HG02970 (cell line): ENCODE results near the gene TBL1X.

Source experiments
- ATAC-seq: cut with Tn5 transposase; IDR thresholded peaks from one replicate; pipeline ENCODE4 v1.9.1; 2021; ENCODE audit warnings: mild to moderate bottlenecking, moderate library complexity, moderate number of reproducible peaks; ENCODE audit not compliant: unreplicated experiment, low FRiP score

The TBL1X gene

DNA sequence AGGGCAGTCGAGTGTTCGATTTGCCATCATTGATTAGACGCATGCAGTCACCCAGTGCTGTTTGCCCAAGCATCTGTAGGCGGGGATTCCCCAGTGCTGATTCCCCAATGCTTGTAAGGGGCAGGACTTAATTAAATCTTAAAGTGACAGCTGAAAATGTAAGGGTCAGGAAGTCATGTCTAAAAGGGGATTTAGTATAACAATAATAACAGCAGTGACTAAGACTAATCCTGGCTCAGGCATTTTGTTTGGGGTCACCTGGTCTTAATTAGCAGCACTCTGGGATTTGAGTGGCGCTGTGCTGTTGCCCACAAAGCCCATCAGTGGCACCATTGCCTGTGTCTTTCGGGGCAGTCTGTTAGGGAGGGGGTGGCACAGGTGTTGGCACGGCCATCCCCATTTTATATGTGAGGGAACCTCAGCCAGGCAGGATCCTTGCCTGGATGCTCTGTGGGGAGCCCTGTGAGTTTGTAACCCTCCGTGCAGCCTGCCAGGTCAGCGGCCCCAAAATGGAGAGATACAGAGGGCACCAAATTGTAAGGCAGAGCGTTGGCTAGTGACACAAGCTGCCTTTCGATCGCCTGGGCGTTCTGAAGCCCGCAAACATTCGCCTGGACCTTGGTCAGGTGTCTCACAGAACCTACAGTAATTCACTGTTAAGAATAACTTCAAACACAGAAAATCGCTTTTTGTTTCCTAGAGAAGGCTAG is 146.7 kb downstream of the TBL1X start:
- ATAC-seq: no peak

DNA sequence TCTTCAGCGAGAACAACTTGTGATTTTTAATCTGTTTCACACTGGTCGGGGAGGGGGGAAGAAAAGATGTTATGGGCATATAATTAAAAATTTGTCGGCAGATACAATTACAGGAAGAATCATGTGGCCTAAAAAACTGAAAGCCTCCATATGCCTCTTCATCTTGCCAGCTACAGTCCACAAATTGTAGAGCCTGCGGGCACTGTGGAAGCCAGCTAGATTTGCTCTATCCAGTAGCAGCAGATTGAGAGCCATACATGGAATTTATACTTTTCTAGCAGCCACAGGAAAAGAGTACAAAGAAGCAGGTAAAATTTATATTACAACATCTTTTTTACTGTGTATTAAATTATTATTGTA is 147.3 kb downstream of the TBL1X start:
- ATAC-seq: no peak

DNA sequence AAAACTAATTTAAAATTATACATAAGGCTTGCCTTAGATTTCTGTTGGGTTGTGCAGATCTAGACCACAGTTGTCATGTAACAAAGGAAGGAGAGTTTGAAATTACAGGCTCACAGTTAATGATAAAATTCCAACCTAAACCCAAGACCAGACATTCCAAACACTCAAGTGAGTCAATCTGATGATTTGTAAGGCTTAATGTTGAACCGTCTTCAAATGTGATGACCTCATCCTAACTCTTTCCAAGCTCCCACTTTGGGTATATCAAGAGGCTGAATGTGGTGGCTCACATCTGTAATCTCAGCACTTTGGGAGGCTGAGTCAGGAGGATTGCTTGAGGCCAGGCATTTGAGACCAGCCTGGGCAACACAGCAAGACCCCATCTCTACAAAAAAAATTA is 149.2 kb downstream of the TBL1X start:
- no peak for ATAC-seq

DNA sequence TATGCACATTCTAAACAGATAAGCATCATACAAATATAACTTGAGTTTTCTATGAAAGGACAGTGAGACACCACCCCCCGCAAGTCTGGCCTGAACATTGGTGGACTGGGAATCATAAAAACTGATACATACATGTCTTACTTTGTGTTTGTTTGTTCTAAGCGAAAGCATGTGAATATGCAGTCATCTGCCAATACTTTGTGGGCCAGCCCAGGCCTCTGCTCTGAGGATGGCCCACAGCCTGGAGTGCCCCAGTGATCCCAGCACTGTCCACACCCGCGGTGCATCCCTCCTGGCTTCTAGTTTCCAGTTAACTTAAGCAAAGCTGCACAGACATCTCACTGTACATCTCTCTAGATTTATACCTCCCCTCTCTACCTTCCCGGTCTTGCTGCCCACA is 154.3 kb downstream of the TBL1X start:
- no peak for ATAC-seq

DNA sequence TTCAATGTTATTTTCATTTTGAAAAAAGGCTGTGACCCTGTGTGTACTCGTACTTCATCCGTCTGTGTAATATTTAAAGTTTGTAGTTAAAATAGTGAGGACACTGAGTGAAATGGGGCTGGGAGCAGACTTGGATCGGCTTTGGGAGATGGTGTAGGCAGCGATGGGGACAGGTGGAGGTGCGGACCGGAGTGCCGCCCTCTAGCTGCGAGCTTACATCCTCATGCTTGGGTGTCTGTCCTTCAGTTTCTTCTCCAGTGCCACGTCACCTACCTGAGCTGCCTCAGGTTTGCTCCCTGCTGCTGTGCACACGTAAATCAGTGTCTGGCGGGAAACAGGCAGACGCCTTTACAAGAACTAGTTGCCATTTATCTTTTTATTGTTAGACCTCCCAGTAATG is 154.7 kb downstream of the TBL1X start:
- no peak for ATAC-seq

DNA sequence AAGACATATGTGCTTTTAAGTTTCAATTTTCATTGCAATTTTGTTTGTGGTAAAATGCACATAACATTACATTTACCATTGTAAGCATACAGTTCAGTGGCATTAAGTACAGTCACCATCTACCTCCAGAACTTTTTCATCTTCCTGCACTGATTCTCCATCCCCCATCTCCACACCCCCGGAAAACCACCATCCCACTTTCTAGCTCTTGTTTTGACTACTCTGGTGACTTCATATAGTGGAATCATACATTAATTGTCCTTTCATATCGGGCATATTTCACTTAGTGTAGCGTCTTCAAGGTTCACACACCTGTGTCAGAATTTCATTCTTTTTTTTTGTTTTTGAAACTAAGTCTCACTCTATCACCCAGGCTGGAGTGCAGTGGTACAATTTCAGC is 157.3 kb downstream of the TBL1X start:
- no peak for ATAC-seq

DNA sequence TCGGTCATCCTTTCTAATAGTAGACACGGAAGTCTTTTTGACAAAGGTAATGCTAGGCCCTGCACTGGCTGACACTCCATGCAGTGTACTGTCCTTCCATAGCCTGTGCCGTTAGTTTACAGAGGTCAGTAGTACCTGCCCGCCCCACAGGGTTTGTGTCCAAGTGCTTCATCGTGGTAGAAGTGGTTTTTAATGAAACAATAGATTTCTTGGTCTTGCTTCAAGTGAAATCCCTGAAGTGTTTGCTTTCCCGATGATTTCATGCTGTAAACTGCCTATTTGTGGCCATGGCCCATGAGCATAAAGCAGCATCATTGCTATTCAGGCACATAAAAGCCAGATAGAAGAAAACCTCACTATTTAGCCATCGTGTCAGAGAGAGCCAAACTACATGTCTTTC is 161.5 kb downstream of the TBL1X start:
- no peak for ATAC-seq

DNA sequence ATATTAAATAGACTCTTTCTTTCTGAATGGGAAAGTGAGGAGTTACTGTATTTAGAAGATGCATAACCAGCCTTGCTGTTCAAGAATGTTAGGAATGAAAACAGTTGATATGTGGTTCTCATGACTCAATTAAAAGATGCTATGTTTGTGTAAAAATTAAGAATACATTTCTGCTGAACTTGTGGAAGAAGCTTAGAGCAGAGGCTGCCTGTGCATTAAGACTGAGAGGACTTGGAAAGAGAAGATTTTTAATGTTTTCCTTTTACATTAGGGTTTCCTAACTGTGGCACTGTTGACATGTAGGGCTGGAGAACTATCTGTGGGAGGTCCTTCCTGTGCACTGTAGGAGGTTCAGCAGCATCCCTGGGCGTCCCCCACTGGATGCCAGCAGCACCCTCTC is 163.1 kb downstream of the TBL1X start:
- no peak for ATAC-seq

DNA sequence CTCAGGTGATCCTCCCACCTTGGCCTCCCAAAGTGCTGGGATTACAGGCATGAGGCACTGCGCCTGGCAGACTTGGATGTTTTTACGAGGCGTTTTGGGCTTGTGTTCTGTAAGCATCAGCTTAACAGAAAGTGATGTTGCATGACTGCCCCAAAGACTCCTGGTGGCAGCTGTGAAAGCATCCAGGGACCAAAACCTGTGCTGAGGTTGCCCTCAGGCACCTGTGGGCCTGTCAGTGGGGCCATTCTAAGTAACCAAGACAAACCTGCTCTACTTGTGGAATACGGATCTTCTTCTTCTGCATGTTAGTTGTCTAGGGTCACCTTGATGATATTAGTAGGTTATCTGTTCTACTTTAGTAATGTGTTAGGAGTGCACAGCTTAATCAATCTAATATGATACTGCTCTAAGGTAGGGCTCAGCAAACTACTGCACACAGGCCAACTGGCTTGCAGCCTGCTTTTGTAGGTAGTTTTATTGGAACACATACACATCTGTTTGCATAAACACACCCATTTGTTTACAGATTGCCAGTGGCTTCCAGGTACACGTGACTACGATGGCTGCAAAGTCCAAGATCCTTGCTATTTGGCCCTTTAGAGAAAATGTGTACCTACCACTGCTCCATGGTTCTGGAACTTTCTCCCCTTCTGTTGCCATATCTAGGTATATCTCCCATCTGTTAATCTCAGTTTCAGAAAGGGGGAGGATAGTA is 164.1 kb downstream of the TBL1X start:
- ATAC-seq: no peak

DNA sequence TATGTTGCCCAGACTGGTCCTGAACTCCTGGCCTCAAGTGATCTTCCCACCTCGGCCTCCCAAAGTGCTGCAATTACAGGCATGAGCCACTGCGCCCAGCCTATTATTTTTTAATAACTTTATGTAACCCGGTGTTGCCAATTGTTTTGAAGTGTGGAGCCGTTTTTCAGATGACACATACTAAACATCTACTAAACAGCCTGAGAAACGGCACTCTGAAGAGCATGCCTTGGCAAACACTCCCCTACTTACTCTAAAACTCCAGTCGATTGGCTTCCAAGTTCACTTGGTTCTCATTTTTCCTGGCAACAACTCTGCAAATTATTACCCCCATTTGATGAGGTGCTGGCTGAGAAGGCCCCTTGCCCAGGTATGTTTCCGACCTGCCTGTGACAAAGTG is 169.7 kb downstream of the TBL1X start:
- no peak for ATAC-seq

DNA sequence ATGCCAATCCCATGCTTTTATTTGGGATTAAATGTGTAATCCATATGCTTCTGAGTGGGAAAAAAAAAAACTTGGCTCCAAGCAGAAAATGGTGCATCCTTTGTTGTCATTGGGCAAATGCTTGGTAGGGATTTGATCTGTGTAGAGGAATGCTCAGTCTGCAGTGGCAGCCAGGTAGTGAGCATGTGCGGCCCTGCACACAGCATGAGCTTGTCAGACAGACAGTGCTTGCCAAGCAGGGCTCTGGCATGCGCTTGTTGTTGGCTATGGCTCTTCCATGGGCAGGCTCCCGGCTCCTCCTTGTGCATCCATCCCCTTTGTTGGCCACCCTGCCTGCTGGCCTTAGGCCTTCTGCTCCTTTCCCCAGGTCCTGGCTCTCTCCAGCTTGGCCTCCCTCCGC is 170.5 kb downstream of the TBL1X start:
- ATAC-seq: no peak

DNA sequence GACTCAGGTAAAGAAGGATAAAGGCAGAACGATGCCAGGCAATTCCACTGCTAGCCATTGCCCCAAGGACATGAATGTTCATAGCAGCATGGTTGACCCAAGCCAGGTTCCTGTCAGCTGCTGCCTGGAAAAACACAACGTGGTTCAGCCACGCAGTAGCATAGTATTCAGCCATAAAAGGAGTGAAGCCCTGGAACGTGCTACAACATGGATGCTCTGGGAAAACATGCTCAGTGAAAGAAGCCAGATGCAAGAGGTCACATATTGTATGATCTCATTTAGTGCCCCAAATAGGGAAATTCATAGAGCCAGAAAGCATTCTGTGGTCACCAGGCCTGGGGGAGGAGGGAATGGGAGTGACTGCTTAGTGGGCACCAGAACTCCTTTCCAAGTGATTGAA is 170.9 kb downstream of the TBL1X start:
- ATAC-seq: no peak

DNA sequence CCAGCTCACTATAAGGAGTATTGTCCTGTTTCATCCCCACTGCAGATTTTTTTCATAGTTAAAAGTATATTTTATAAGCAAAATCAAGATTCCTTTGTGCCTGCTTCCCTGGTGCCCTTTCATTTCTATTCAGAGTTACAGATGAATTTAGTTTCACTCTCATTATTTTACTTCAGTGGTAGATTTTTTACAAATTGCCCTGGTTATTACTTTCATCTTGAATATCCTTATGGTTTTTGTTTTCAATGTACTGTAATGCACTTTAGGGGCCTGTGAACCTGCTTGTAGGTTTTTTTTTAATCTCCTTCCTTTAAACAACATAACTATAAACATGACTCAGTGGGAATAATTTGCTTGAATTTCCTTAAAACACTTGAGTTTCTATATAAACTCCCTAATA is 174.0 kb downstream of the TBL1X start:
- ATAC-seq: no peak

DNA sequence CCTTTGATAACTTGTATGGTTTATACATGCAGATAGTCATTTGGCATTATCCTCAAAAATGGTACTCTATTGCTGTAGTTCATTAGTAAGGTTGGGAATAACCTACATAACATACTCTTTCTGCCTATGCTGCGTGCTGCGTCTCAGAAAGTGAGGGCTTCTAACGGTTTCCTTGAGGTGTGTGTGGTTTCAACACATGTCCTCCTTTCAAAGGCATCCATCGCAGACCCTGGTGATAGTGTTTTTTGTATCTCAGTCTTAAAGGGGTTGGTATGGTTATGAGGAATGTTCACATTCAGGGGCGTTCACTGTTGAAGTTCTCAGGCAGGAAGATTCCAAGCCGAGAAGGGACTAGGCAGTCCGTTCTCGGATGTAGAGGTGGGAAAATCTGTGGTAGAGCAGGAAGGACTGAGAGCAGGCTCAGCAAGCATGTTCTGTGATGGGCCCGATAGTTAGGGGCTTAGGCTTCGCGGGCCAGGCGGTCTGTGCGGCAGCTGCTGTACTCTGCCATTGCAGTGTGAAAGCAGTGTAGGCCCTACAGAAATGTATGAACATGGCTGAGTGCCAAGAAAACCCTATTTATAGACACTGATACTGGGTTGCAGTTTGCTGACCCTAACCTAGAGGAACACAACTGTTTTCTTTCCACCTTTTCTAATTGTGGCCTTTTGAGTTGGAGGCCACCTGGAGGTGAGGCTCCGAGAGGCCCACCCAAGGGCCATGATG is 177.6 kb downstream of the TBL1X start:
- no peak for ATAC-seq

DNA sequence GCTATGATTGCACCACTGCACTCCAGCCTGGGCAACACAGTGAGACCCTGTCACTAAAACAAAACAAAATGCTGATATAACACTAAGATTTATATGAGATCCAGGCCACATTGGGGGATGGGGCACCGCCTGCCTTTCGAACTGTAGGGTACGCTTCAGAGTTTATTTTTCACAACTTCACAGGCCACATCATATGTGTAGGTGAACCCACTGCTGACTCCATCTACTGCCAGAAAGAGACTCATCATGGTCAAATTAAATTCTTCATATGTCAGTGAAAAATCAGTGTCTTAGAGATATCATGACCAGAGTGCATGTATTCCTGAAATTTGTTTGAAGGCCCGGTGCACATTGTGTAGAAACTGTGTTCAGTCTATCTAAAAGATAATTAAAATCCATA is 178.9 kb downstream of the TBL1X start:
- ATAC-seq: no peak

DNA sequence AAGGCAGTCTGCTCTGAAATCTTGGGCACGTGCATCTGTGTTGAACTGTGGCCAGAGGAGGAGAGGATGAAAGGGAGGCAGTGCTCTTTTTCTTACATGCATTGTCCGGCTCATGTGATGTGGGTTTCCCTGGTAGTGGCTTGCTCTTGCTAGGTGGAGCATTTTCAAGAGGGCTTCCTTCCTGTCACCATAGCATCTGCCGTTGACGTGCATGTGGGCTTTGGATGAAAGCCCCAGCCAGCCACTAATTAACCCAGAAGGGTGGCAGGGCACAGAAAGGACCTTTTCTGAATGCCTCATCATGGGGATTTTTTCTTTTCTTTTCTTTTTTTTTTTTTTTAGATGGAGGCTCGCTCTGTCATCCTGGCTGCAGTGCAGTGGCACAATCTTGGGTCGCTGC is 179.5 kb downstream of the TBL1X start:
- peak; percentile 64 for ATAC-seq

DNA sequence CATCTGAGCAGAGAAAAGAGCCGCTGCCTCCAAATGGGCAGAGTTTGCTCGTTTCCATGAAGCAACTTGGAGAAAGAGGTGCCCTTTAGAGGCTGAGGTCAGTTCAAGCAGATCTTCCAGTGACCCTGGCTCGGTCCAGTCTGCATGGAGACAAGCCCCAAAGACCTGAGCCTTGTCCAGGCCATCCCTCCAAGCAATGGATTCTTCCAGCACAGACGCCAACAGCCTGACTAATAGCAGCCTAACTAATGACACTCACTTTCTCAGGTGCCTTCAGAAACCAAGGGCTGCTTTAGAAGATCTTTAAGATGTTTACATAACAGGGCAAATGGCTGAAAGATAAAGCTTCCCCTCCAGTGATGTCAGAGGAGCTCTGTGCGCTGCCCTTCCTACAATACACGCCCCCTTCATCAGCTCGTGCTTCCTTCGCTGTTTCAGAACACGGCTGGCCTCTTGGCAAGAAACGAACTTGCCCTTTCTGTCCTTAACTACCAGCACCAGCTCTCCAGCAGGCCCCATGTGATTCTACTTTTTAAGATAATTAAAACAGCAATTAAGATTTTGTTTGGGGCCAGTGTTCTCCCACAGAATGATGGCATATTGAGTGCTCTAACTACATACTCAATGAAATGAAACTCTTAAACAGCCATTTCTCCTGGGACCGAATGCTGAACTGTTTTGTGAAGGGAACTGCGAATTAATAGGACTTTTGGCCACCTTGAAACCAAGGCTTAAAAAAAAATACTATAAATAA is 181.8 kb downstream of the TBL1X start:
- no peak for ATAC-seq

DNA sequence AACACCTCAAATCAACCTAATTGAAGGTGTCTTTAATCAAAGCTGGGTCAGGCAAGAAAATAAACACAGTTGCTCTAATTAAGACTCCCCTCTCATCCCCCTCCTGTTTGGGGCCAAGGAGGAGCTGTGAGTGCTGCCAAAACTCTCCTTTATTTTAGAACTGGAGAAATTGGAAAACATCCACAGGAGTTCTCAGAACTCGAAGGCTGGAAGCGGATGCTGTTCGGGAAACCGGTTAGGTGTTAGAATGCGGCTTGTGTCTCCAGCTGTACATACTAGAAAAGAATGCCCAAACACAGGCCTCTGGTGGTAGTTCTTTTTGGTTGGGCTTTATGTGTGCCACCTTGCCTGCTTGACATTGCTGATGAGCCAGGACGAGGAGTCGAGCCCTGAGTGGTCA is 182.6 kb downstream of the TBL1X start:
- no peak for ATAC-seq

DNA sequence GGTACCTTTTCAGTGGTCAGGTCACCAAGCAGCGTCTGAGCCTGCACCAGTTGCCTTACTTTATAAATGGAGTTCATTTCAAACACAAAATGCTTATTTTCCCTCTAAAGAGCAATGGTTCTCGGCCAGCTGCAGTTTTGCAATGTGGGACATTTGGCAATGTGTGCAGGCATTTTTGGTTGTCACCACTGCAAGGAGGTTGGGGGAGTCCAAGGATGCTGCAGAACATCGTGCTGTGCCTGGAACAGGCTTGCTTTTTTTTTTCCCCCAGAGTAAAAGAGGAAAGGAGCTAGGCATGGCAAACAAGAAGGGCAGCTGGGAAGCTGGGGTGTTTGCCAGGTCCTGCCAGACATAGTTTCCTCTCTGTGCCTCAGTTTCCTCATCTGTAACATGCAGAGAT is 185.2 kb downstream of the TBL1X start:
- no peak for ATAC-seq

DNA sequence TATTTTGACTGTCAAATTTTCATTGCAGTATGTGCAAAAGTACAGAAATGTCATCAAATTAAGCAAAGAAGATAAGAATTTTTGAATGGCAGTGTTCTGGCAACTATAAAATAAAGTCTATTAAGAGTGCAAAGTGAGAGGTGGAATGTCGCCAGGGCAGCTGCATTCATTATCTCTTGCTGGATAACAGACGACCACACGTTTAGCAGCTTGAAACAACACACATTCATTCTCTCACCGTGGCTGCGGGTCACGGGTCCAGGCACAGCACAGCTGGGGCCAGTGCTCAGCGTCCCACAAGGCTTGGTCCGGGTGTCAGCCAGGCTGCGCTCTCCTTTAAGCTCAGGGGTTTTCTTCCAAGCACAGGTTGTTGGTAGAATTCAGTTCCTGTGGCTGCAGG is 186.9 kb downstream of the TBL1X start:
- no peak for ATAC-seq

DNA sequence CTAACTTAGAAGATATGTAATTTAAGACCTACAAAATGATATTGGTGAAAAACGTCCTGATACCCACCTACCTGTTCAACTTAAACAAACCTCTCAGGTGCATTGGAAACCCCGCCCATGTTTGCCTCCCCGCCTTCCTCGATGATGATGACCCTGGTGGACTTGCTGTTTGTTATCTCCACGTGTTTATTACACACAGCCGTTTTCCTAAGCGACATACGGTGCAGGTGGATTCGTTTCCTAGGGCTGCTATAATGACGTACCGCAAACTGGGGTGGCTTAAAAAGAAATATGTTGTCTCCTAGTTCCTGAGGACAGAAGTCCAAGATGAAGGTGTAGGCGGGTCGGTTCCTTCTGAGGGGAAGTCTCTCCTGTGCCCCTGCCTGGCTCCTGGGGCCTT is 190.1 kb downstream of the TBL1X start:
- no peak for ATAC-seq
